NCI-H1048 (cell line): ENCODE data around the gene MEF2B.
"Not testable (repeated sequence)": the region's sequence is repeated elsewhere in the genome, so short reads cannot be mapped to it uniquely, and the experiment has no call there.

Source experiments
- DNase-seq: peaks from one replicate; lab custom pipeline; 2025; lab: John Stamatoyannopoulos, UW

MEF2B gene

DNA sequence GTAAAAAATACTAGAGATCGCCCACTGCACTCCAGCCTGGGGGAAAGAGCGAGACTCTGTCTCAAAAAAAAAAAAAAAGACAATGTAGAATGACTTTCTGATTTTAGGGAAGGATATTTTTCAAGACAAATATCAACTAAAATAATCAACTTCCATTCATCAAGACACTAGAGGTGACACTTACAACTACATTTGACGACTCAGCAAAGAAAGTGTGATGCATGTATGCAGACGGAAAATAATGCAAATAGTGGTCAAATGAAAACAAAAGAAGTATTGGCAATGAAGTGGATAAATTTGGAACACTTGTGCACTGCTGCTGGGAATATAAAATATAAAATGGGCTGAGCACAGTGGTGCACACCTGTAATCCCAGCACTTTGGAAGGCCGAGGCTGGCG, 44.0 kb downstream of the MEF2B start:
- DNase-seq, result no peak

DNA sequence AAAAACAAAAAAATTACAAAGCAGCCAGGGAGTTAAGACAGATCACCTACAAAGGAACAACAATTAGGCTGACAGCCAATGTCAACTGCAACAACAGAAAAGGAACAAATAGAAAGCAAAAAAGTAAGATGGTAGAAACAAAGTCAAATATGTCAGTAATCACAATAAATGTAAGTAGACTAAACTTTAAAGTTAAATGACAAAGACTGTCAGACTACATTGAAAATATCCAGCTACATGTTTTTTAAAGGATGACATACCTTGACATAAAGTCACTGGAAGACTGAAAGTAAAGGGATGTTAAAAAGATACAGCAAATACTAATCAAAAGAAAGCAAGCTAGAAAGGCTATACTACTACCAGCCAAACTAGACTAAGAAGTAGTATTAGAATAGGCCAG, 46.7 kb downstream of the MEF2B start:
- no peak for DNase-seq

DNA sequence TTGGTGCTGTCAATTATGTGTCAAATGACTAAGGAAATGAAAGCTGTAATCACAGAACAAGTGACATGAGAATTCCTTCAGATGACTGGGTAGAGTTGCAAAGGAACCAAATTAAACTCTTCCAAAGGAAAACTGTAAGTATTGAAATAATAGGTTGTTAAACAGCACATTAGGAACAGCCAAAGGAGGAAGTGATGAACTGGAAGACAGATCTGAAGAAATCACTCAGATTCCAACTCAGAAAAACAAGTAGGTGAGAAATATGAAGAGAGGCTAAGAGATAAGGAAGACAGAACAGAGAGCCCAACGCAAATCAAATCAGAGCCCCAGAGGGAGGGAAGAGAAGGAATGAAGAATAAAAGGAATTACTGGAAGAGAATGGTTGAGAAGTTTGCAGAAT, 47.2 kb downstream of the MEF2B start:
- DNase-seq, result no peak

DNA sequence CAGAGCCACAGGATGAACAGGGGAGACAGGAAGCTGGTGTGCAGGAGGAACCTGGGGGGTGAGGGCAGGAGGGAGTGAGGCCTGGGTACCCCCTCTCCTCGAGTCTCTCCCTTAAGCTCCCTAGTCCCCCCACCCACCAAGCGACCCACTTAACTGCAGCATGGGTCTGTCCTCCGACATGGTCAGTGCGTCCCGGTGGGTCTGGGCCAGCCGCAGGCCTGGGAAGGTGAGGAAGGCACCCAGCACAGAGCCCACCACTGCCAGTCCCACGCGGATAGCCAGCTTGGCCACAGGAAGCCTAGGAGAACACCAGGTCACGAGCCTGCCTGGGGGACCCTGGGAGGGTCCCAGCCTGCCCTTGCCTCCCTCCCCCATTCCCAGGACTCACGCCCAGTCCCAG, 48.7 kb downstream of the MEF2B start:
- no peak for DNase-seq

DNA sequence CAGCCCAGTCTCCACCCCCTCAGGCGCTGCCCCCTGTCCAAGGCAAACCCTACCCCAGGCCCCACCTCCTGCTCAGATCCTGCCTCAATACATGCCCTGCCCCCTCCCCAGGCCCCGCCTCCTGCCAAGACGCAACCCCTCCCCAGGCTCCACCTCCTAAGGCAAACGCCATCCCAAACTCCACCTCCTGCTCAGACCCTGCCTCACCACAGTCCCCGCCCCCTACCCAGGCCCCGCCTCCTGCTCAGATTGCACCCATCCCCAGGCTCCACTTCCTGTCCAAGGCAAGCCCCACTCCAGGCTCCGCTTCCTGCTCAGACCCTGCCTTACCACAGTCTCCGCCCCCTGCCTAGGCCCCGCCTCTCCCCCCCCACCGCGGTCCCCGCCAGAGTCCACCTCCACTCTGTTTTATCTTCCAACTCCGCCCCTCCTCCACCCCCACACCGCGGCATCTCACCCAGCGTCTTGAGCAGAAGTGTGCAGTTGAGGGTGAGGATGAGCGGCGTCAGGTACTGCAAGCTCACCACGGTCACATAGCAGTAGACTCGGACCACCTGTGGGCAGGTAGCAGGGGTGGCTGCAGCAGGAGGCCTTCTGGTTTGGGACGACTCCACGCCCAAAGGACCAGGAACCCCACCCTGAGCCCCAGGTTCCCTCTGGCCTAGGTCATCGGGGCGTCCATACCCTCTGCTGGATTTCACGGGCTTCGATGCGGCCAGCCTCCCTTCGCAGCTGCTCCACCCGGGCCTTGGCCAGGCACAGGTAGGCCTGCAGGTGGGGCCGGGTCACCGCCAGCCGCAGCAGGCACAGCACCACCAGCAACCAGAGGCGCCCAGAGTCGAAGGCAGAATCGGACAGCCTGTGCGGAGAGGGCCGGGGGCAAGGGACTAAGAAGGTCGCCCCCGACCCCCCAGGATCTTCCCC, 49.5 kb downstream of the MEF2B start:
- peak; percentile 51 for DNase-seq

DNA sequence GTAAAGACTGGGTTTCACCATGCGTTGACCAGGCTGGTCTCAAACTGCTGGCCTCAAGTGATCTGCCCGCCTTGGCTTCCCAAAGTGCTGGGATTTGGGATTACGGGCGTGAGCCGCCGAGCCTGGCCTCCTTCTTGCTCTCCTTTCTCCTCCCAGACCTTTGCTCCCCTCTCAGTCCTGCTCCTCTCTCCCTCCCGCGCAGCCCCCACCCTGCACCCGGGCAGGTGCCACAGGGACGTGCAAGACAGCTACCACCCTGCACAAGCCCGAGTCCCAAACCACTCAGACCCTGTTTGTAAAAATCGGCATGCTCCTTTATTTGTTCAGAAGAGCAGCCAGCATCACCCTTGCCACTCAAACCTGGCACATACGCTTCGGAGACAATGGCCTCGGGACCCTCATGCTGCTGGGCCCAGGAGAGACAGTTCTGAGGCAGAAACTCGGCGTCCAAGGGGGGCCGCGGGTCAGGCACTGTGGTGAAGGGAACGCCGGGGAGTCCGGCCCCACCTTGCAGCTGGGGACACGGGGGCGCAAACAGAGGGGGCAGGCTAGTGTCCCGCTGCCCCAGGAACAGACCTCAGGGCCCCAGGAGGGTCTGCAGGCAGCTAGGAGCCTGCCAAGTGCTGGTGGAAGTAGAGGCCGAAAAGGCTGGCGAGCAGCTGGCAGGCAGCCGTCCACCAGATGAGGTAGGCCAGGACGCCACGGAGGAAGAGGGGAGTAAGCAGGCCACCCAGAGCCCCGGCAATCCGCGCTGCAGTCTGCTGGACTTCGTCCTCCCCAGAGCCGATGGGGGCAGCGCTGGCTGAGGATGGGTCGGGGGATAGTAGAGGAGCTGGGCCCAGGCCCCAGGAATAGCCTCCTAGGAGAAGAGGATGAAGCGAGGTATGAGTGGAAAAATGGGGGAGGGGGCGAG, 50.5 kb downstream of the MEF2B start:
- no peak for DNase-seq

DNA sequence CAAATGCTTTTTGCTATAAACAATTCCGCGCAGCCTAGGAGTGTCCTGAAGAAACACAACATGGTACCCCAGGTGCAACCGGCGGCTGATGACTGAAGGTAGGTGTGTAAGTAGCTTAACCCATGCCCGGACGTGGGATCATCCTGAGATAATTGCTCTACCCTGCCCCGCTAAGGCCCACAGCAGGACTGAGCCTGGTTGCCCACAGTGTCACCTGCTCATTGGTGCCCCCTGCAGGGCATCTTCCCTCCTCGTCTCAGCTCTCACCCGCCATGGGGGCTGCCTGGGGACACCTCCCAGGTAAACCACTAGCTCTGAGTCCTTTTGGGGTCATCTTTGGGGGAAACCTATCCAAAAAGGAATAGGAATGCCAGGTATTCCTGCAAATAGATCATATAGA, 54.1 kb downstream of the MEF2B start:
- DNase-seq, result no peak

DNA sequence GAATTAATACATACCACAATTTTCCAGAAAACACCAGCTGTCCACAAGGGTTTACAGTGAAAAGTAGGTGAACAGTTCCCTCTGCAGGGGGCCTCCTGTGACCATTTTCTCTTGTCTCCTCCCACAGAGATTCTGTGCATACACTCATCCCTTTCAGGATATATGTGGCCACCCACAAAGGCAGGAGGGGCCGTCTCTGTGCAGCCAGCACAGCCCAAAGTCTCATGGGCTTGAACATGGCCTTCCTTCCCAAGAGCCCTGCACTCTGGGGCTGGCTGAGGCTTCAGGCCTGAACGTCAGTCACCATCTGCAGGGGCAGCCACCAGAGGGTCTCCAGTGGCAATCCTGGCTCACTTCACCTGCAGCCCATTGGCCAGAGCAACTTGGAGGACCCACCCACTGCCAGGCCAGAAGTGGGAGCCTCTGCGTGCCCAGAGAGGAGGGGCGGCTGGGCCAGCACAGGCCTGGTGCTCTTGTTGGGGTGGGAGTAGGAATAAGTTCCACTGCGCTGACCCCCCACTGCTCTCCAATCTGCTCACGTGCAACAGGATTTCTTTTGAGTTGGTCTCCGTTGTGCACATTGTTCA, 56.9 kb downstream of the MEF2B start:
- no peak for DNase-seq

DNA sequence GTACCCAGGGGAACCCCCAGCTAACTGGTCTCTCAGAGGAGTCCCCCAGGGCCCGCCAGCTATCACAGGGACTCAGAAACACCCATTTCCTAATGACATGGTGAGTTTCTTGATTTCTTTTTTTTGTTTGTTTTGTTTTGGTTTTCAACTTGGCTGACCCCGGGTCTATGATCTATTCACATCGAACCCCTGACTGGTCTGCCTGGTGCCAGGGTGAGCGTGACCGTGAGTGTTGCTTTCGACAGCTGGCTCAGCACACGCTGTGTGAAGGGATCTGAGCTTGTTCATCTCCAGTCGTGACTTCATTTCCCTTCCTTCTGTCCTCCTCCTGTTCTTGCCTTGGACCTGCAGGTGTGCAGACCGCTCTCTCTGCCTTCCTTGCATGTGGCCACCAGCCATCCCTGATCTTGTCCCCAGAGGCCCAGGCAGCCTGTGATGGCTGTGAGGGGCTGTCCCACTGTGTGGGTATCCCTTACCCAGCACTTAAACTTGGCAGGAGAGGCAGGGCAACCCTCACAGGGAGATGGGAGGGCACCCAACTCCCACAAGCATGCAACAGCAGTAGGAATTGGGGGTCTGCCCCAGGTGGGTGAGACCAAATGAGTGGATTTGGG, 58.0 kb downstream of the MEF2B start:
- no peak for DNase-seq

DNA sequence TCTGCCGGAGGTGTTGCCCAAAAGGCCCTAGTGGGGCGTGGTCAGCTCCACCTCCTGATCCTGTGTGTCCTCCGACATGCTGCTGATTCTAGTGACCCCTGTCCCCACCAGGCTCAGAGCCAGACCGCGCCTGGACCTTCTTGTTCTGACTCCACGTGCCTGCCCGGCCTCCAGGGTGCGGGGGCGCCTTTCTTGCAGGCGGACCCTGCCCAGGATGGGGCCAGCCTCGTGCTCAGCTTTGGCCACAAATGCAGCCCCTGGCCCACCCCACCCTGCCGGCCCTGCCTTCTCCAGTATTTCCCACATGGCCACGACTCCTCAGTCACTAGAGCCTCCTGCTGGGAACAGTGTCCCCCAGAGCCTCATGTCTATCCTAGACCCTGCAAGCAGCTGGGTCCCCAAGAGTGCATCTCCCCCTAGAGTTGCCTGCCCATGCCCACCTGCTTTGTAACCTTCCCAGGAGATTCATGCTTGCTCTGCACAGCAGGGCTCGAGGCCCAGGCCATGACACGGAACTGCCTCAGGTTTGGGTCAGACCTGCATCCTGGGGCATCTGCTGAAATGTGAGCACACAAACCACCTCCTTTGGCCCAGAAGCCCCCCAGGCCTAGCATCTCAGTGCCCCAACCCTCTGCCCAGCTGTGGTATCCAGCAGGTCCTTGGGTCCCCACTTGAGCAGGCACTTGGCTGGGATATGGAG, 58.8 kb downstream of the MEF2B start:
- no peak for DNase-seq

DNA sequence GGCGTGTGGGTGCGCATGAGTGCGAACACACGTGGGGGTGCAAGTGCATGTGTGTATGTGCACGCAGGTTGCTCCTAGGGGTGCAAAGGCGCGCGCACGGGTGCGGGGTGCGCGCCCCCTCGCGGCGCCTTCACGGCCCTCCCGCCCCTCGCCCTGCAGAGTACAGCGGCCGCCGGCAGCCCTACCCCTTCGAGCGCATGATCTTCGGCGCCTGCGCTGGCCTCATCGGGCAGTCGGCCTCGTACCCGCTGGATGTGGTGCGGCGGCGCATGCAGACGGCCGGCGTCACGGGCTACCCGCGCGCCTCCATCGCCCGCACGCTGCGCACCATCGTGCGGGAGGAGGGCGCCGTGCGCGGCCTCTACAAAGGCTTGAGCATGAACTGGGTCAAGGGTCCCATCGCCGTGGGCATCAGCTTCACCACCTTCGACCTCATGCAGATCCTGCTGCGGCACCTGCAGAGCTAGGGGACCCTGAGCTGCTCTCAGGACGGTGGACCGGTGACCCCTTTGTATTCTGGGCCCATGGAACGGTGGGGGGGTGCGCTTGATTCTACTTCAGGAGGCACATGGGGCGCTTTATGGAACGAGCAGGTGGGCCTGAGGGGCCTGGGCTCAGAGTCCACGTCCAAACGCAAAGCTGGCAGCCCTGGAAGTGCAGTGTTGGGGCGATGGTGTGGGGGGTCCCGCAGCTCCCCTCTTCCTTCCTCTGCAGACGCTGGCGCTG, 59.5 kb downstream of the MEF2B start:
- no peak for DNase-seq

DNA sequence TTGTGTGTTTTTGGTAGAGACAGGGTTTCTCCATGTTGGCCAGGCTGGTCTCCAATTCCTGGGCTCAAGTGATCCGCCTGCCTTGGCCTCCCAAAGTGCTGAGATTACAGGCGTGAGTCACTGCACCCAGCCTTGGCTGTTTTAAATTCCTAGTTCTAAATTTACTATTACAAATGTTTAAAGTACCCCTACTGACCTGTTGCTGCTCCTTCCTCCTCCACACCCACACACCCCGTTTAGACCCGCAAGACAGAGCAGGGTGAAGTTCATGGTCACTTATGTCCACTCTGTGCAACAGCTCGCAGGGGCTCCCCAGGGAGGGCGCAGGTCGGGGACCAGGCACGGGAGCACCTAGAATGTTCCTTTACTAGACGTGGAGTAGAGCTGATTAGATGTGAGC, 60.5 kb downstream of the MEF2B start:
- no peak for DNase-seq

DNA sequence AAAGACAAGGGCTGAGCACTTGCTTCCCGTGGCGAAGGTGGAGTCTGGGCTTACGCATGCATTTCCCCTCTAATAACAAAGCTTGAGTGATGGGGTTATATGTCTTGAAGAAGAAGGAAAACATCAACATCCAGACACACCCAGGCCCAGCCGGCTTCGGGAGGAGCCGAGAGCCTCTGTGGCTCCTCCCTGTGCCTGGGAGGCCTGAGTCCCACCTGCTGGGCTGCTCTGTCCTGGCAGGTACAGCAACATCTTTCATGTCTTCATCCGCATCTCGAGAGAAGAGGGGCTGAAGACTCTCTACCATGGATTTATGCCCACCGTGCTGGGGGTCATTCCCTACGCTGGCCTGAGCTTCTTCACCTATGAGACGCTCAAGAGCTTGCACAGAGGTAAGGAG, 62.4 kb downstream of the MEF2B start:
- no peak for DNase-seq

DNA sequence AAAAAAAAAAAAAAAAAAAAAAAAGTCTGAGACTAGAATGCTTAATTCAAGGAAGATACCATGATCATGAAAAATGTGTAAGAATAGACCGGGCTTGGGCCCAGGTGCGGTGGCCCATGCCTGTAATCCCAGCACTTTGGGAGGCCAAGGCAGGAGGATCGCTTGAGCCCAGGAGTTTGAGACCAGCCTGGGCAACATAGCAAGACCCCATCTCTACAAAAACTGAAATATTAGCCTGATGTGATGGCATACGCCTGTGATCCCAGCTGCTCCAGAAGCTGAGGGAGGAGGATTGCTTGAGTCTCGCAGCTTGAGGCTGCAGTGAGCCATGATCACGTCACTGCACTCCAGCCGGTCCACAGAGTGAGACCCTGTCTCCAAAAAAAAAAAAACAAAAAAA, 63.1 kb downstream of the MEF2B start:
- not testable (repeated sequence) for DNase-seq

DNA sequence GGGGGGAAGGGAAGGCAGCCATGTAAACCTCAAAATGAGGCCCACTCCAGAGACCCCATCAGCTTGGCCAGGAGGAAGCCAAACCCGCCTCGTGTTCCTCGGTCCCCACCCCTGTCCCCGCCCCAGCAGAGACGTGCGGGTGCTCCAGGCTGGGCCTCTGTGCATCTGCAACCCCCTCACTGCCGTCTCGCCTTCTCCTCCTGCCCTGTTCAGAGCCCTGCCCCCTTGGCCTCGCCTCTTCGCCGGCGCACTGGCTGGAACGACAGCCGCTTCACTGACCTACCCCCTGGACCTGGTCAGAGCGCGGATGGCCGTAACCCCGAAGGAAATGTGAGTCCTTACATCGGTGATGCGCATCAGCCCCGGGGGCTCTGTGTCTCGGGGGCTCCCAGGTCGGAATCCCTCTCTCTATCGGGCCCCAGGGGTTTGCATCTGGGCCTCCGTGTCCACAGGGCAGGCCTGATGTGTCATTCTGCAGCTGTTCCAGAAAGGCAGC, 64.0 kb downstream of the MEF2B start:
- DNase-seq, result no peak

DNA sequence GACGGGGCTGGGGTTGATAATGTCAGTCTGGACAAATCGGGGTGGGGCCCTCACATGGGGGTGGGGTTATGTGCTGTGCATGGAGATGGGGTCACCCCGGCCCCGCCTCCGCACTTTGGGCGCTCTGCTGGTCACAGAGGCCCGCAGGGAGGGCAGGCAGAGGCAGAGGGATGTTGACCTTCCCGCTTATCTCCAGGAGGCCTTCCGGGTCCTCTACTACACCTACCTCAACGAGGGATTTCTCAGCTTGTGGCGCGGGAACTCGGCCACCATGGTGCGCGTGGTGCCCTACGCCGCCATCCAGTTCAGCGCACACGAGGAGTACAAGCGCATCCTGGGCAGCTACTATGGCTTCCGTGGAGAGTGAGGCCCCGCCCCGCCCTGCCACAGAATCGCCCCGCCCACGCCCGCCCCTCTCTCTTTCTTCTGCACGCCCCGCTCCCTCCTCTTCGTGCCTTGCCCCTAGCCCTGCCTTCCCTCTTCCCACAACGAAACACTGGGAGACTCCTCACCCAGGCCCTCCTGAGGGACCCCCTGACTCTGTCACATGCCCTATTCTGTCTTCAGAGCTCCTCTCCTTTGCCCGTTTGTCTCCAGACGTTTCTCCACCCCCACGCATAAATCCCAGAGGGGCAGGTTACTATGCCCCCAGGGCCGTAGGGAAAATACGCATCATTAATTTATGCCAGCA, 64.6 kb downstream of the MEF2B start:
- DNase-seq, result no peak

DNA sequence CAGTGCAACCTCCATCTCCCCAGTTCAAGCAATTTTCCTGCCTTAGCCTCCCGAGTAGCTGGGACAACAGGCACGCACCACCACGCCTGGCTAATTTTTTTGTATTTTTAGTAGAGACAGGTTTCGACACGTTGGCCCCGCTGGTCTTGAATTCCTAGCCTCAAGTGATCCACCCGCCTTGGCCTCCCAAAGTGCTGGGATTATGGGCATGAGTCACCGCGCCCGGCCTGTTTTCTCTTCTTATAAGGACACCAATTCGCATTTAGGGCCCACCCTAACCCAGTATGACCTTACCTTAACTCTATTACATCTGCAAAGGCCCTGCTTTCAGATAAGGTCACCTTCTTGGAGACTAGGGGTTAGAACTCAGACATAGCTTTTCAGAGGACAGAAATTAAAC, 66.9 kb downstream of the MEF2B start:
- no peak for DNase-seq

DNA sequence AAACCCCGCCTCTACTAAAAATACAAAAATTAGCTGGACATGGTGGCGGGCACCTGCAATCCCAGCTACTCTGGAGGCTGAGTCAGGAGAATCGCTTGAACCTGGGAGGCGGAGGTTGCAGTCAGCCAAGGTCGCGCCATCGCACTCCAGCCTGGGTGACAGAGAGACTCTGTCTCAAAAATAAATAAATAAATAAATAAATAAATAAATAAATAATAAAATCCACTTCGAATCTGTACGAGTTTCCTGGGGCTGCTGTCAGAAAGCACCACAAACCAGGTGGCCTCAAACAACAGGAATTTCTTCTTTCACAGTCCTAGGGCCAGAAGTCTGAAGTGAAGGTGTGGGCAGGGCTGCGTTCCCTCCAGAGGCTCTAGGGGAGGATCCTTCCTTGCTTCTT, 67.5 kb downstream of the MEF2B start:
- DNase-seq, result not testable (repeated sequence)

DNA sequence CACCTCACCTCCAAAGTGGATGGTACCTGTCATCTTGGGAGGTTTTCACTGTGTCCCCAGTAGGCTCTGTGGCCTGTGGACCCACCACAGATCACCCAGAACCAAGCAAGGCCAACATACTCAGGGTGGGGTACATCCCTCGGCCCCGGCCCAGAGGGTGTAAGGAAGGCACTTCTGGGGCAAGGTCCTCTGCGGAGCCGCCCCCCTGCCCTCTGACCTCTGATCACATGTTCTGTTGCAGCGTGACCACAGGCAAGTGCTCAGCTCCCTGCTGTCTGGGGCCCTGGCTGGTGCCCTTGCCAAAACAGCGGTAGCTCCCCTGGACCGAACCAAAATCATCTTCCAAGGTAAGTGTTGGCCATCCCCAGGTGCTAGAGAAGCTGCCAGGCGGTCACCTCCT, 68.5 kb downstream of the MEF2B start:
- no peak for DNase-seq
